HG03469 (cell line): ENCODE results near the gene ACSF3.
"Not testable (repeated sequence)": the region's sequence is repeated elsewhere in the genome, so short reads cannot be mapped to it uniquely, and the experiment has no call there.

Experiments used
- ATAC-seq: cut with Tn5 transposase; IDR thresholded peaks from one replicate; pipeline ENCODE4 v1.9.1; 2021; ENCODE audit warnings: mild to moderate bottlenecking, moderate library complexity, moderate number of reproducible peaks; ENCODE audit not compliant: unreplicated experiment

Gene ACSF3

GRCh38 chr16:89055894-89056555, 37.6 kb upstream of the ACSF3 start:
- no peak for ATAC-seq

DNA sequence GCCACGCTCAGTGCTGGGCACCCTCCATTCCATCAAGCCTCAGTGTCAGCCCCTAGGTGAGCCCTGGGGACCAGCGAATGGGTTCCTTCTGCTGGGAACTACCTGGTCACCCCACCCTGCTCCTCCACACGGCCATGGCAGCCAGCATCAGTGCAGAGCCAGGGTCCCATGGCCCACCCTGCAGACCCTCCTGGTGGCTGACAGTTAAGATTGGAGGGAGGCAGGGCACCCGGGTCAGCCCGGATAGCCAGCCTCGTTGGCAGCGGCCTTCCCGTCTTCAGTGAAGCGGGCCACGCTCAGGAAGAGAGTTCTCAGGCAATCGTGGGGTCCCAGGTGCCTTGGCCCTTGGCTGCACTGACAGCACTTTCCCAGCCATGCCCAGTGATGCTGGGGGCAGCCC, 37.1 kb upstream of the ACSF3 start:
- no peak for ATAC-seq

DNA sequence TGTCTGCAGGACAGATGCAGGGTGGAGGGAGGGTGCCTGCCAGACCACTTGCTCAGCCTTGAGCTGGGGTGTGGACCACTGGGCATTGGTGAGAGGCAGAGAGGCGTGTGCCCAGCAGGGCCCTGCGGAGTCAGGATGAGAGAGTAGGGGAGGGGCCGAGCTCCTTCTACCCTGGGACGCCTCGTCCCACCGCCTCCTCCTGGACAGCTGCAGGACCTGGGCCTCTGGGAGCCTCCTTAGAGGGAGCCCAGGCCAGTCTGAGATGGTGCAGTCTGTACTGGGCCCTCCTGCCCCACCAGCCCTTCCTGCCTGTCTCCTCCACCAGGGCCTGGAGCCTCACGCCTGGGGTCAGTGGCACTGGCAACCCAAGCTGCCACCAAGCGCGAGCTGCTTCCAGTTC, 35.9 kb upstream of the ACSF3 start:
- no peak for ATAC-seq

DNA sequence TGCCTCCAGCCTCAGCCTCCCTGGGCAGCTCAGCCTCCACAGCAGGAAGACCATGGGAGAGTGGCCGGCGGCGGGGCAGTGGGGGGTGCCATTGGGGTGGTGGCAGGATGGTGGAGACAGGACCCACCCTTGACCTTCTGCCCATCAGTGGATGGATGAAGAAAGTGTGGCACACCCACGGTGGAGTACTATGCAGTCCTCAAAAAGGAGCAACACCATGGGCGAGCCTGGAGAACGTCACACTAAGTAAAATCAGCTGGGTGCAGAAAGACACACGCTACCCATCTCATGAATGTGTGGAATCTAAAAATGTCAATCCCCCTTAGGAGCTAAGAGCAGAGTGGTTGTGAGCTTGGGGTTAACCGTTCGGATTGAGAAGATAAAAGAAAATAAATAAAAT, 34.8 kb upstream of the ACSF3 start:
- ATAC-seq = no peak

GRCh38 chr16:89060207-89060794, 33.4 kb upstream of the ACSF3 start:
- no peak for ATAC-seq

GRCh38 chr16:89061086-89061485, 32.6 kb upstream of the ACSF3 start:
- ATAC-seq = no peak

- ATAC-seq = no peak
These were observed 31.9 kb upstream of the ACSF3 start for GRCh38 chr16:89061590-89062380.

DNA sequence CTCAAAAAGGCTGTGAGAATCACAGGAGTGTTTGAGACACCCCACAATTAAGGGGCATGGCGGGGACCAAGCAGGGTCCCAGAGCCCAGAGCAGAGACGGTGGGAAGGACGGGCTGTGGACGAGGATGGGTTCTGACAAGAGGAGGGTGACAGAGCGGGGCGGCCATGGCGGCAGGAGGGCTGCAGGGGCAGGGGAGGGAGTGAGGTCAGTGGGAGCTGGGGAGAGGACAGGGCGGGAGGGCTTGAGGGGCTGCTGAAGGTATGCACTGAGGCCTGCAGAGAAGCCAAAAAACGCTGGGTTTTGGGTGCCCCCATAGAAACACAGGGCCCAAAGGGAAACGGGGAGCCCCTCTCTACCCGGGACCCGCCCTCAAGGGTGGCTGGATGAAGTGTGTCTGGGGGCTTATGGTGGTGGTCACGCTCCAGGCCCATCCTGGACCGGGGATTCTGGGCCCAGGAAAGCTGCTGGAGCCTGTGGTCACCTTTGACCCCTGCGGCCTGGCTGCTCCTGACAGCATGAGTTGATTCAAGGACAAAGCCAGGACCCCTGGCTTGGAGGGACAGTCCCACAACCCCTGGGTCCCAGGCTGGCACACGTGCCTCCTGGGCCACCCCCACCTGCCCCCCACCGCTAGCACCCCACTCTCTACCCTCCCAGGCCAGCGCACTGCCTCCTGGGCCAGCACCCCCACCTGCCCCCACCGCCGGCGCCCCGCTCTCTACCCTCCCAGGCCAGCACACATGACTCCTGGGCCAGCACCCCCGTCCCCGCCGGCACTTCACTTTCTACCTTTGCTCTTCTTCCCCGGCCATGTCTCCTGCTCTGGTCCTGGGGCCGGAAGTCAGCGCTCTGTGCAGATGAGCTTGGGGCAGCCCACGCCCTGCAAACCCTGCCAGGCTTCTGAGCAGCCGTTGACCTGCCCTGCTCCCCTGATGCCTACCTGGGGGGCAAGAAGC, 31.0 kb upstream of the ACSF3 start:
- no peak for ATAC-seq

DNA sequence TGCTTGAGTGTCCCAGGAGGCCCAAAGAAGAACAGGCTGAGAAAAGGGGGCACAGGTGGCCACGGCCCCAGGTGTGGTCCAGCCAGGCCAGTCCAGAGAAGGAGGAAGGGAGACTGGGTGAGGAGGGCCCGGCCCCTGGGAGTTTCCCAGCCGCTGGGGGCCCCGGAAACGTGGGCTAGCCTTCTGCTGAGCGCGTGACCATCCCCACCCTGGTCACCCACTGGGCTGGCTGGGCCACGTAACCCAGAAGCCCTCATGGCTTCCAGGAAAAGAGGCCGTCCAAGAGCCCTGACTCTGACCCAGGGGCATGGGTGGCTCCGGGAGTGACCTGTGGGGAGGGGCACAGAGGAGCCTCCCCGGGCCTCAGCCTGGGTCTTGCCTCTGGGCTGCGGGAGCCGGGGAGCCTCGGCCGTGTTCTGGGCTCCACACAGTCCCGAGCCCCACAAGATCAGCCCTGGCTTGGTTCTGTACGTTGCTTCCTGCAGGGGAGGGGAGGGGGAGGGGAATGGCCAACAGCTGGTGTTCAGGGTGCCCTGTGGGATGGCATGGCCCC, 29.8 kb upstream of the ACSF3 start:
- no peak for ATAC-seq

DNA sequence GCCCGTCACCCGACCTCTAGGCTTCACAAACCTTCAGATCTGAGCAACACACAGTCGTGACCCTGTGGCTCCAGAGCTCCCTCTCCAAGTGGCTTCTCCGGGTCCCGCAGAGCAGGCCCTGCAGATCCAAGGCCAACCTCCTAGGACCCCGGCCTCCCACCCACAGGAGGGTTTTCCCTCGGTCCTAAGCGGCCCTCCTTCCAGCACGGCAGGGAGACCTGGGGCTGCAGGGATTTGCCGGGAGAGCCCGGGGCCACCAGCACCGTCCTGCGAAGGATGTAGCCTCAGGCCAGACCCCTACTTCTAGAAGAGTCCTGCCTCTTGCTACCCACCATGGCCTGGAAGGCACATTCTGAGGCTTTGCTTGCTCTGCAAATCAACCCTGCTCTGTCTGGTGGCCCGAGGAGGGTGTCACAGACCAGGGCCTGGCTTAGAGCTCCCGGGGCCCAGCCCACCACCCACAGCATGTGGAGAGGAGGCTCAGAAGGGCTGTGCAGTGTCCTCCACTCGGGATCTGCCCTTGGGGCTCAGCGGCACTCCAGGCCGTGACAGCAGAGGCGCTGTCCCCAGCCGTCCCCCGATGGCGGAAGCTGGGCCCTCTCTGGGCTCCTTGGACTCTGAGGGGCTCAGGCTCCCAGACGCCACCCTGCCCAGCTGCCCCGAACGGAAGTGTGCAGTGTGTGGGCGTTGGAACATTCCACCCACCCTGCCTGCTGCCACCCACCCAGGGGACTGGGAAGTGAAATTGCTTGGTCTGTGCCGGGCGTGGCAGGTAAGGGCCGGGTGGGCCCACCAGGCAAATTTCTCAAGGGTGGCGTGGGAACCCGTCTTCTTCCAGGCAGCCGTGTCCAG, 28.8 kb upstream of the ACSF3 start:
- no peak for ATAC-seq

DNA sequence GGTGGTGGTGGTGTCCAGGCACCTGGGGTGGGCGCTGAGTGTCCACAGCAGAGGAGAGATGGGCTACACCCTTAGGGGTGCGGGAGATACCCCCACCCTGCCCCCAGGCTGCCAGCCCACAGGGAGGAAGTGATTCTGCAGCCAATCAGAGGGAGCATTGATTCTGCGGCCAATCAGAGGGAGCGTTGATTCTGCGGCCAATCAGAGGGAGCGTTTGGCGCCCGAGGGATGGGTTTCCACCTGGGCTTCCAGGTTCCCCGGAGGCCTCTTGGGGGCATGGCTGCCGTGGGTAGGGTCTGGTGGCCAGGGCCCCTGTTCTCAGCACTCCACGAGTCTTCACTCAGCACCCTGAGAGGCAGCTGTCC, 28.2 kb upstream of the ACSF3 start:
- ATAC-seq = no peak

DNA sequence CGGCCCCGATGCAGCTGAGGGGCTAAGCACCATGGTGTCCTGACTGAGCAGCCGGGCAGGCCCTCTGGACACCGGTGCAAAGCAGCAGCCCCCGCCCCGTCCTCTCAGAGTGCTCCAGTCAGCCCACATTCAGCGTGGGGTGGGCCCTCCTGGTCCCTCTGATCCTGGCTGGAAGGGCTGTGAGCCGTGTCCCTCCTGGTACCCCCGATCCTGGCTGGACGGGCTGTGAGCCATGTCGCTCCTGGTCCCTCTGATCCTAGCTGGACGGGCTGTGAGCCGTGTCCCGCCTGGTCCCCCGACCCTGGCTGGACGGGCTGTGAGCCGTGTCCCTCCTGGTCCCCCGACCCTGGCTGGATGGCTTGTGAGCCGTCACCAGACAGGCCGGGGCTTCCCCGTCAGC, 26.9 kb upstream of the ACSF3 start:
- no peak for ATAC-seq

GRCh38 chr16:89067677-89068443, 25.8 kb upstream of the ACSF3 start:
- no peak for ATAC-seq

- not testable (repeated sequence) for ATAC-seq
These were observed 24.6 kb upstream of the ACSF3 start for GRCh38 chr16:89068814-89069616.

DNA sequence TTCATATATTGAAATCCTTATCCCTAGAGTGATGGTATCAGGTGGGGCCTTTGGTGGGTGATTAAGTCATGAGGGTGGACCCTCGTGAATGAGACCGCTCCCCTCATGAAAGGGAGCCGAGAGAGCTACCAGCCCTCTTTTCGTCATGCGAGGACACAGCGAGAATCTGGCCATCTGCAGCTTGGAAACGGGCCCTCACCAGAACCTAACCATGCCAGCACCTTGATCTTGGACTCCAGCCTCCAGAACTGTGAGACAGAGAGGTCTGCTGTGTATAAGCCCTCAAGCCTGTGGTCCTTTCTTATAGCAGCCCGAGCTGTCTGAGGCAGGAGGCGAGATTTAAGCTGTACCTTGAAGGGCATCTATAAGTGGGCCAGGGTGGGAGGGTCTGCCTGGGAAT, 23.7 kb upstream of the ACSF3 start:
- no peak for ATAC-seq

- no peak for ATAC-seq
These were observed 23.1 kb upstream of the ACSF3 start for GRCh38 chr16:89070590-89070989.

DNA sequence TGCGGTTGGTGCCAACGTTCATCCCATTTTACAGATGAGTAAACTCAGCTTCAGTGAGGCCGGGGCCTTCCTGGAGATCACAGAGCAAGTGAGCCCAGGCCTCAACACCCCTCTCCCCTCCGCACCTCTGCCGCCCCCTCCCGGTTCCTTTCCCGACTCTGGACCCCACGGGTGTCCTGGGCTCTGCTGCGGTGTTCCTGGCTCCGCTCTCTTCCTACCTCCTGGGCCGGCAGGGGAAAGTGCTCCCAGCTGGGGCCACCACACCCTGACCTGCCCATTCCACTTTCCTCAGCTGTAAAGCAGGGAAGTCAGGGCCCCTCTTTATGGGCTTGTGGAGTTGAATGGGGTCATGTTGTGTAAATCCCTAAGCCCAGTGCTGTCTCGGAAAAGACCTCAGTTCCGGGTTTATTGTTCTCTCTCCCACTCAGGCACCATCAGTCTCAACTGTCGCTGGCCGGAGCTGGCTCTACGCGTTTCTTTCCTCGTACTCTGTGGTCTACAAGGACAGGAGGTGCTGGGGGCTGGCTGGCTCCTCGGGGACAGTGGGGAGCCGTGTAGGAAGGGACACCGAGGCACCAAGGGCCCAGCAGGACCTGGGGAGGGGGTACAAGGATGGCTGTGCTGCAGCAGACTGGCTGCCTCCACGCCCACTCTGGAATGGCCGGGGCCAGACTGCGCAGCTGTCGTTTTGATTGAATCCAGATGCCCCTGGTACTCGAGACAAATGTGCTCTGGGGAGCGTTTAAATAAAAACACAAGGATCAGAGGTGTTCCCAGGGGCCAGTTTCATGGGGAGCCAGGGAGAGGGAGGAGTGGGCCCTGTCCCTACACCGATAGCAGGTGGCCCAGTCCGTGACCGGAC, 21.7 kb upstream of the ACSF3 start:
- no peak for ATAC-seq
